Measurements from ENCODE around the gene ABCG4. TPM values are rescaled to one million over a fixed set of nuclear protein-coding genes. Genes with fewer than 3 reads are reported as not detected.

The ABCG4 gene
- total RNA-seq, 2 donors from 2014 or later = 0.33 TPM; not detected in 1

DNA sequence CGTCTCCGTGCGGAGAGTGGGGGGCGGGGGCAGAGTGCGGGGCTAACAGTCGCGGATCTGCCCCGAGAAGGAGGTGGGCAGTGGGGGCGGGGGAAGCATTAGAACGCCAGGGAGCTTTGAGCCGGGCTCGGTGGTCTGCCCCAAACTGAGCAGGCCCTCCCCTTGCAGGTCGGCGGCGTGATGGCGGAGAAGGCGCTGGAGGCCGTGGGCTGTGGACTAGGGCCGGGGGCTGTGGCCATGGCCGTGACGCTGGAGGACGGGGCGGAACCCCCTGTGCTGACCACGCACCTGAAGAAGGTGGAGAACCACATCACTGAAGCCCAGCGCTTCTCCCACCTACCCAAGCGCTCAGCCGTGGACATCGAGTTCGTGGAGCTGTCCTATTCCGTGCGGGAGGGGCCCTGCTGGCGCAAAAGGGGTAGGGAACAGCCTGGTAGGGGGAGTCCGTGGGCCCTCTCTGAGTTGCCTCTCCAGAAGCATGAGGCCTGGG lies 979 bp downstream of the ABCG4 start:
- Histone ChIP-seq H3K27ac (no peak overlapping the region), H3K36me3 (replicated peaks in 1 of 2; ENCODE audit: insufficient read depth in 1 of 2, low read depth in 2 of 2) (no peaks in the 10 kb centered on the region), H3K9me3 (no peaks in the 10 kb centered on the region), H3K27me3 (peaks cover 0 to 11% of the 10 kb centered on the region in 2 donors), H3K4me1 (peaks cover 17% of the 10 kb centered on the region), H3K4me3 (no peak overlapping the region)
- intact Hi-C loops (cut with DNase I) = no loop called here
- ATAC-seq (no peak), DNase-seq (no peak)
- WGBS, 2 donors = 33 to 41% methylated on average over 20 to 32 of the region's 33 CpGs
- TF ChIP-seq, protein P1, sequence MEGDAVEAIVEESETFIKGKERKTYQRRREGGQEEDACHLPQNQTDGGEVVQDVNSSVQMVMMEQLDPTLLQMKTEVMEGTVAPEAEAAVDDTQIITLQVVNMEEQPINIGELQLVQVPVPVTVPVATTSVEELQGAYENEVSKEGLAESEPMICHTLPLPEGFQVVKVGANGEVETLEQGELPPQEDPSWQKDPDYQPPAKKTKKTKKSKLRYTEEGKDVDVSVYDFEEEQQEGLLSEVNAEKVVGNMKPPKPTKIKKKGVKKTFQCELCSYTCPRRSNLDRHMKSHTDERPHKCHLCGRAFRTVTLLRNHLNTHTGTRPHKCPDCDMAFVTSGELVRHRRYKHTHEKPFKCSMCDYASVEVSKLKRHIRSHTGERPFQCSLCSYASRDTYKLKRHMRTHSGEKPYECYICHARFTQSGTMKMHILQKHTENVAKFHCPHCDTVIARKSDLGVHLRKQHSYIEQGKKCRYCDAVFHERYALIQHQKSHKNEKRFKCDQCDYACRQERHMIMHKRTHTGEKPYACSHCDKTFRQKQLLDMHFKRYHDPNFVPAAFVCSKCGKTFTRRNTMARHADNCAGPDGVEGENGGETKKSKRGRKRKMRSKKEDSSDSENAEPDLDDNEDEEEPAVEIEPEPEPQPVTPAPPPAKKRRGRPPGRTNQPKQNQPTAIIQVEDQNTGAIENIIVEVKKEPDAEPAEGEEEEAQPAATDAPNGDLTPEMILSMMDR (IDR thresholded peaks at IDR 0.05) = no peak
- no peak for TF ChIP-seq POLR2A (IDR thresholded peaks at IDR 0.05)

DNA sequence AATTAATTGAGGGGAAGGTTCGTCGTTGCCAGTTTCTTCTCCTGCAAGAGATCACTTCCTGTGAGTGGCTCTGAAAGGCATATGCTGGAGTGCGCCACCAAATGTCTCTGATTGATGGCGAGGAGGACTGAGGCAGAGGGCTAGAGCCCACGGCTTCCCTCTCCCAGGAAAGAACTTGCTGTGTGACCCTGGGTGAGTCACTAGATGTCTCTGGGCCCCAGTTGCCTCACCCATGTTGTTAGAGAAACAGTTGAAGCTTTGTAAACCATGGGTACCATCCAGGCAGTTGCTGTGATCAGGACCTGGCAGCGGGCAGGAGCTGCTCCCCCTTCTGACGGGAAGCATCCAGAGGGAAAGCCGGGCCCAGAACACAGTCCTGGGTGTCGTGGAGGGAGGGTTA lies 3.2 kb downstream of the ABCG4 start:
- no peaks in the 10 kb centered on the region for H3K36me3 ChIP-seq (replicated peaks in 1 of 2; ENCODE audit: insufficient read depth in 1 of 2, low read depth in 2 of 2)
- DNase-seq (no peak), ATAC-seq (no peak)
- TF ChIP-seq, protein P1 (IDR thresholded peaks at IDR 0.05) = no peak
- TF ChIP-seq POLR2A (IDR thresholded peaks at IDR 0.05) = no peak
- intact Hi-C loops (cut with DNase I) = no loop called here
- H3K4me1 ChIP-seq = peaks cover 13% of the 10 kb centered on the region
- no peak overlapping the region for H3K27ac ChIP-seq
- H3K27me3 ChIP-seq = peaks cover 0 to 11% of the 10 kb centered on the region in 2 donors
- H3K4me3 ChIP-seq = no peak overlapping the region
- no peaks in the 10 kb centered on the region for H3K9me3 ChIP-seq
- 79 to 83% methylated on average over 9 of the region's 9 CpGs for WGBS, 2 donors

GRCh38 chr11:119152604-119153003 lies 3.8 kb downstream of the ABCG4 start:
- H3K27me3 ChIP-seq = peaks cover 0 to 11% of the 10 kb centered on the region in 2 donors
- peaks cover 13% of the 10 kb centered on the region for H3K4me1 ChIP-seq
- no peak for TF ChIP-seq POLR2A (IDR thresholded peaks at IDR 0.05)
- TF ChIP-seq, protein P1 (IDR thresholded peaks at IDR 0.05) = no peak
- no peaks in the 10 kb centered on the region for H3K9me3 ChIP-seq
- no peak overlapping the region for H3K4me3 ChIP-seq
- H3K27ac ChIP-seq = no peak overlapping the region
- DNase-seq (no peak), ATAC-seq (no peak)
- no peaks in the 10 kb centered on the region for H3K36me3 ChIP-seq (replicated peaks in 1 of 2; ENCODE audit: insufficient read depth in 1 of 2, low read depth in 2 of 2)
- intact Hi-C loops (cut with DNase I) = no loop called here
- 80 to 84% methylated on average over 4 of the region's 4 CpGs for WGBS, 2 donors

DNA sequence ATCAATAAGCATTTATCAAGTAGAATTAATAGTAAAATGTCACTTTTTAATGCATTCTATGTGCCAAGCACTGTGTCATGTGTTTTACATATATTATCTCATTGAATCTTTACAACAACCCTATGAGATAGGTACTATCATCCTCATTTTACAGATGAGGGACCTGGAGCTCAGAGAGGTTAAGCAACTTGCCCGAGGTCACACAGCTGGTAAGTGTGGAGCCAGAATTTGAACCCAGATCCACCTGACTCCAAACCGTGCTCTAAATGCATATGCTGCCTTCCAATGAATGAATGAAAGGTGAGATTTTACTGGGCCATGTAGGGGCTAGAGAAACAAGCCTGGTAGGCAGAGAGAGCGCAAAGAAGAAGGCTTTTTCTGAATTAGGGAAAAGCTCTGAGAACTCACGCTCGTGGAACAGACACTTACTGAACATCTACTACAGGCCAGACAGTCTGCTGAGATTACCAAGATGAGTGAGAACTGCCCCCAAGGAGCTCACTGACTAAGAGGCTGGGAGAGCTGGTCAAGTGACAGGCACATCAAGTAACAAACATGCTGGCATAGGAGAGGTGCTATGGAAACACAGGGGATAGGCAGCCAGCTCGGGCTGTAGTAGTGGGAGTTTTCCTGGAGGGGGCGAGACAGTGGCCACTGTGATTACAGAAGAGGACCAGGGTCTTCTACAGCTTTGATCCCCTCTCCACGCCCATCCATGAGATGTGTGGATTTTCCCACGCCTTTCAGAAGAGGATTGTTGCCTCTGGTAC lies 4.4 kb downstream of the ABCG4 start:
- no peak overlapping the region for H3K4me3 ChIP-seq
- H3K4me1 ChIP-seq = peaks cover 13% of the 10 kb centered on the region
- no peak for ATAC-seq
- 75% methylated on average over 9 of the region's 9 CpGs for WGBS, 2 donors
- no peaks in the 10 kb centered on the region for H3K9me3 ChIP-seq
- intact Hi-C loops (cut with DNase I) = no loop called here
- H3K36me3 ChIP-seq (replicated peaks in 1 of 2; ENCODE audit: insufficient read depth in 1 of 2, low read depth in 2 of 2) = no peaks in the 10 kb centered on the region
- peaks cover 0 to 11% of the 10 kb centered on the region in 2 donors for H3K27me3 ChIP-seq
- no peak for DNase-seq
- TF ChIP-seq, protein P1 (IDR thresholded peaks at IDR 0.05) = no peak
- no peak for TF ChIP-seq POLR2A (IDR thresholded peaks at IDR 0.05)
- H3K27ac ChIP-seq = no peak overlapping the region

GRCh38 chr11:119154178-119154577 lies 5.3 kb downstream of the ABCG4 start:
- Histone ChIP-seq H3K27ac (no peak overlapping the region), H3K9me3 (no peaks in the 10 kb centered on the region), H3K4me3 (no peak overlapping the region), H3K27me3 (peaks cover 0 to 9% of the 10 kb centered on the region in 2 donors), H3K36me3 (replicated peaks in 1 of 2; ENCODE audit: insufficient read depth in 1 of 2, low read depth in 2 of 2) (no peaks in the 10 kb centered on the region), H3K4me1 (peaks cover 6% of the 10 kb centered on the region)
- no peak for DNase-seq
- no peak for ATAC-seq
- intact Hi-C loops (cut with DNase I) = no loop called here
- 87 to 88% methylated on average over 4 to 5 of the region's 6 CpGs for WGBS, 2 donors
- TF ChIP-seq, protein P1 (IDR thresholded peaks at IDR 0.05) = no peak
- TF ChIP-seq POLR2A (IDR thresholded peaks at IDR 0.05) = no peak
